ENCODE measurements around the gene DAZAP1. TPM values are rescaled to one million over a fixed set of nuclear protein-coding genes. Genes with fewer than 3 reads are reported as not detected.
A peak's percentile ranks its signal among the peaks of the same experiment; 100 is the strongest.

DAZAP1 gene
- total RNA-seq, 1 experiment from 2014 or later: 246 TPM

GRCh38 chr19:1409204-1410005 lies 2.0 kb downstream of the DAZAP1 start:
- CTCF ChIA-PET: interaction anchor here (0.6 kb wide), 2 partner anchors 27 to 49 kb away, joined by 4 read pairs; no protein-coding TSS in a partner anchor
- Mint-ChIP-seq H3K9me3 (ENCODE audit: unreplicated experiment) (no peaks in the 10 kb centered on the region), H3K27ac (ENCODE audit: low read depth, unreplicated experiment) (peak overlapping the region; percentile 85), H3K36me3 (ENCODE audit: insufficient read depth, unreplicated experiment) (peaks cover 22% of the 10 kb centered on the region), H3K4me1 (ENCODE audit: insufficient read depth, unreplicated experiment) (peaks cover 24% of the 10 kb centered on the region), H3K4me3 (ENCODE audit: unreplicated experiment) (peak overlapping the region; percentile 88), H3K27me3 (ENCODE audit: insufficient read depth, unreplicated experiment) (no peaks in the 10 kb centered on the region)
- DNase-seq (ENCODE audit: unreplicated experiment): no peak
- intact Hi-C loops (cut with micrococcal nuclease): no loop called here
- POLR2A ChIA-PET: interaction anchor here (0.6 to 2.3 kb wide), 6 partner anchors 25 to 722 kb away, joined by 3 to 10 read pairs (median 4); partner anchors contain the start of genes ATP5F1D and FAM174C
- TF ChIP-seq CTCF (IDR thresholded peaks at IDR 0.05; ENCODE audit: unreplicated experiment): no peak
- BruUV-seq (replicated peaks): no TSS peak

- ChIA-PET CTCF (interaction anchor here (0.6 kb wide), 2 partner anchors 26 to 50 kb away, joined by 4 read pairs; no protein-coding TSS in a partner anchor), POLR2A (interaction anchor here (0.9 to 2.3 kb wide), 2 partner anchors 26 to 27 kb away, joined by 6 to 10 read pairs; no protein-coding TSS in a partner anchor)
- H3K27ac Mint-ChIP-seq (ENCODE audit: low read depth, unreplicated experiment): peak overlapping the region; percentile 85
- peak overlapping the region; percentile 88 for H3K4me3 Mint-ChIP-seq (ENCODE audit: unreplicated experiment)
- no peaks in the 10 kb centered on the region for H3K9me3 Mint-ChIP-seq (ENCODE audit: unreplicated experiment)
- peaks cover 29% of the 10 kb centered on the region for H3K4me1 Mint-ChIP-seq (ENCODE audit: insufficient read depth, unreplicated experiment)
- no peak for DNase-seq (ENCODE audit: unreplicated experiment)
- peaks cover 28% of the 10 kb centered on the region for H3K36me3 Mint-ChIP-seq (ENCODE audit: insufficient read depth, unreplicated experiment)
- intact Hi-C loops (cut with micrococcal nuclease): no loop called here
- no TSS peak for BruUV-seq (replicated peaks)
- no peaks in the 10 kb centered on the region for H3K27me3 Mint-ChIP-seq (ENCODE audit: insufficient read depth, unreplicated experiment)
- no peak for TF ChIP-seq CTCF (IDR thresholded peaks at IDR 0.05; ENCODE audit: unreplicated experiment)
Observed at GRCh38 chr19:1410136-1410786, 2.9 kb downstream of the DAZAP1 start.

GRCh38 chr19:1410789-1411188 lies 3.4 kb downstream of the DAZAP1 start:
- Mint-ChIP-seq H3K36me3 (ENCODE audit: insufficient read depth, unreplicated experiment) (peaks cover 34% of the 10 kb centered on the region), H3K9me3 (ENCODE audit: unreplicated experiment) (no peaks in the 10 kb centered on the region), H3K4me1 (ENCODE audit: insufficient read depth, unreplicated experiment) (peaks cover 32% of the 10 kb centered on the region), H3K27ac (ENCODE audit: low read depth, unreplicated experiment) (no peak overlapping the region), H3K27me3 (ENCODE audit: insufficient read depth, unreplicated experiment) (no peaks in the 10 kb centered on the region), H3K4me3 (ENCODE audit: unreplicated experiment) (peak overlapping the region; percentile 88)
- no peak for TF ChIP-seq CTCF (IDR thresholded peaks at IDR 0.05; ENCODE audit: unreplicated experiment)
- intact Hi-C loops (cut with micrococcal nuclease): no loop called here
- no peak for DNase-seq (ENCODE audit: unreplicated experiment)
- CTCF ChIA-PET: no interaction called here
- POLR2A ChIA-PET: interaction anchor here (1.3 kb wide), 1 partner anchor 22 kb away, joined by 3 read pairs; no protein-coding TSS in a partner anchor
- no TSS peak for BruUV-seq (replicated peaks)
